Stimulated activated naive CD8-positive, alpha-beta T cell treated with anti-CD3 and anti-CD28 coated beads, Interleukin-15, Interleukin-2, amounts not matched to agents 100 ng/mL and 50 ng/mL, for 24 hours (primary cell): Measurements from ENCODE around the gene SLC44A5.
"Not testable (repeated sequence)": the region's sequence is repeated elsewhere in the genome, so short reads cannot be mapped to it uniquely, and the experiment has no call there.

ENCODE experiments used
- H3K27ac Mint-ChIP-seq: one replicate; pipeline ENCODE4 v1.8.0; 2021; ENCODE audit warnings: mild to moderate bottlenecking, mixed read lengths
- H3K27me3 Mint-ChIP-seq: one replicate; pipeline ENCODE4 v1.8.0; 2021; ENCODE audit warnings: mixed read lengths
- H3K36me3 Mint-ChIP-seq: one replicate; pipeline ENCODE4 v1.8.0; 2021; ENCODE audit warnings: low read depth, mixed read lengths
- H3K4me1 Mint-ChIP-seq: one replicate; pipeline ENCODE4 v1.8.0; 2021; ENCODE audit warnings: low read depth, mixed read lengths
- H3K4me3 Mint-ChIP-seq: one replicate; pipeline ENCODE4 v1.8.0; 2021; ENCODE audit warnings: mild to moderate bottlenecking, mixed read lengths
- H3K9me3 Mint-ChIP-seq: one replicate; pipeline ENCODE4 v1.8.0; 2021; ENCODE audit warnings: mixed read lengths

The SLC44A5 gene

DNA sequence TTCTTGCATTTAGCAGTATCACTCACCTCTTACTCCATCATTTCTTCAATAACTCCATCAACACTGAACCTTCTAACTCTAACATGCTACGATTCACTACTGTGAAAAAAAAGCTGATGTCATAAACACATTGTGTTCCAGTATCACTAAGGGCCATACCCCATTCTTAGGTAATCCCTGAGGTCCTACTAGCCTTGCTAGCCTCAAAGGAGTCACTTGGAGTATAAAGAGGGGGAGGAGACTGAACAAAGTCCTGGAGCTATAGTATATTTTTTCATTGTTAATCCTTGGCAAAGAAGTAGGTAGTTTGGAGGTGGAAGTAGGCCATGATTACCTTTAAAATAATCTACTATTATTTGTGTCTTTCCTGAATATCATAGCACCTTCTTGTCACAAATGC is at the start of gene SLC44A5:
SLC44A5 (minus strand) TSS at position 101 of the 400 bp plus-strand sequence. CDS start 69,667 bp downstream, outside the sequence.
- Mint-ChIP-seq H3K4me3 (no peak within 1 kb of the TSS), H3K27ac (no peak within 1 kb of the TSS), H3K9me3 (peaks cover 13% of the 10 kb centered on the region), H3K4me1 (peaks cover 12% of the 10 kb centered on the region), H3K36me3 (no peaks in the 10 kb centered on the region), H3K27me3 (peaks cover 73% of the 10 kb centered on the region)

DNA sequence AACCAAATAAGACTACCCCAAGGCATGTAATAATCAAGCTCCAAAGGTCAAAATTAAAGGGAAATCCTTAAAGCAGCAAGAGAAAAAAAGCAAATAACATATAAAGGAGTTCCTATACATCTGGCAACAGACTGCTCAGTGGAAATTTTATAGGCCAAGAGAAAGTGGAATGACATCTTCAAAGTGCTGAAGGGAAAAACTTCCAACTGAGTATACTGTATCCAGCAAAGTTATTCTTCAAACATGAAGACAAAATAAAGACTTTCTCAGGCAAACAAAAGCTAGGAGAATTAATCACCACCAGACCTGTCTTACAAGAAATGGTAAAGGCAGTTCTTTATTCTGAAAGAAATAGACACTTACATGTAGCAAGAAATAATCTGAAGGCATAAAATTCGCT is 45.0 kb upstream of the SLC44A5 start:
- Mint-ChIP-seq H3K27me3 (peaks cover 18% of the 10 kb centered on the region), H3K4me3 (no peak overlapping the region), H3K4me1 (no peaks in the 10 kb centered on the region), H3K27ac (no peak overlapping the region), H3K9me3 (peaks cover 7% of the 10 kb centered on the region), H3K36me3 (no peaks in the 10 kb centered on the region)

DNA sequence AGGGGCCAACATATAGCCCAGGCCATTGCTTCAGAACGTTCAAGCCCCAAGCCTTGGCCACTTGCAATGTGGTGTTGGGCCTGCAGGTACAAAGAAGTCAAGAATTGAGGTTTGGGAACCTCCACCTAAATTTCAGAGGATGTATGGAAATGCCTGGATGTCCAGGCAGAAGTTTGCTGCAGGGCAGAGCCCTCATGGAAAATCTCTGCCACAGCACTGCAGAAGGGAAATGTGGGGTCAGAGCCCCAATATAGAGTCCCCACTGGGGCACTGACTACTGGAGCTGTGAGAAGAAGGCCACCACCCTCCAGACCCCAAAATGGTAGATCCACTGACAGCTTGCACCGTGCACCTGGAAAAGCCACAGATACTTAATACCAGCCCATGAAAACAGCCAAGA is 36.3 kb upstream of the SLC44A5 start:
- H3K27ac Mint-ChIP-seq: not testable (repeated sequence)

DNA sequence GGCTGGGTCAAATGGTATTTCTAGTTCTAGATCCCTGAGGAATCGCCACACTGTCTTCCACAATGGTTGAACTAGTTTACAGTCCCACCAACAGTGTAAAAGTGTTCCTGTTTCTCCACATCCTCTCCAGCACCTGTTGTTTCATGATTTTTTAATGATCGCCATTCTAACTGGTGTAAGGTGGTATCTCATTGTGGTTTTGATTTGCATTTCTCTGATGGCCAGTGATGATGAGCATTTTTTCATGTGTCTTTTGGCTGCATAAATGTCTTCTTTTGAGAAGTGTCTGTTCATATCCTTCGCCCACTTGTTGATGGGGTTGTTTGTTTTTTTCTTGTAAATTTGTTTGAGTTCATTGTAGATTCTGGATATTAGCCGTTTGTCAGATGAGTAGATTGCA is 34.2 kb upstream of the SLC44A5 start:
- not testable (repeated sequence) for H3K9me3 Mint-ChIP-seq, H3K4me3 Mint-ChIP-seq, H3K27ac Mint-ChIP-seq, H3K27me3 Mint-ChIP-seq, H3K4me1 Mint-ChIP-seq, H3K36me3 Mint-ChIP-seq

More for the DNA sequence above, 36.3 kb upstream of the SLC44A5 start:
- not testable (repeated sequence) for H3K36me3 Mint-ChIP-seq, H3K4me3 Mint-ChIP-seq, H3K4me1 Mint-ChIP-seq, H3K9me3 Mint-ChIP-seq
- H3K27me3 Mint-ChIP-seq: peaks cover 10% of the 10 kb centered on the region

DNA sequence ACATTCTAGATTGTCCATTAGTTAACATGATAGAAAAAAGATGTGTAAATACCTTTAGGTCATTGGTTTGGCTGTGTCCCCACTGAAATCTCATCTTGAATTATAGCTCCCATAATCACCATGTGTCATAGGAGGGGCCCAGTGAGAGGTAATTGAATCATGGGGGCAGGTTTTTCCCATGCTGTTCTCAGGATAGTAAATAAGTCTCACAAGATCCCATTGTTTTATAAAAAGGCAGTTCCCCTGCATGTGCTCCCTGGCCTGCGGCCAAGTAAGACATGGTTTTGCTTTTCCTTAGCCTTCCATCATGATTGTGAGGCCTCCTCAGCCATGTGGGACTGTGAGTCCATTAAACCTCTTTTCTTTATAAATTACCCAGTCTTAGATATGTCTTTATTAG is 32.5 kb upstream of the SLC44A5 start:
- H3K27me3 Mint-ChIP-seq: peaks cover 9% of the 10 kb centered on the region
- H3K4me1 Mint-ChIP-seq: no peaks in the 10 kb centered on the region
- H3K9me3 Mint-ChIP-seq: no peaks in the 10 kb centered on the region
- no peak overlapping the region for H3K4me3 Mint-ChIP-seq
- no peaks in the 10 kb centered on the region for H3K36me3 Mint-ChIP-seq
- H3K27ac Mint-ChIP-seq: no peak overlapping the region

DNA sequence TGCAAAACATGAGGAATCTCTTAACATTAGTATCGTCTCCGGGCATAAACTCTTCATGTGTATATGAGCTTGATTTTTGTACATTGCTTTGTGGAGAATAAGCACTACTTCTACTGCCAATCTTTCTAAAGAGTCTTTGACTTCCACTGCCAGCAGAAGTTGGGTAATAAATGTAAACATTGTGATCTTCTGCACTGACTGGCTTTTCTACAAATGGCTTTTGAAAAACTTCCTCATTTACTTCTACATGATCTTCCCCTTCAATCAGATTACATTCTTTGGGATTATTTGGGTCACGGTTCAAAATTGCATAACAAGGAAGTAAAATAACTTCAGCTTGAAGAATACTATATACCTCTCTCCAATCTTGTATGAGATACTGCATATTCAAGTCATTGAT is 30.4 kb upstream of the SLC44A5 start:
- Mint-ChIP-seq H3K27ac (no peak overlapping the region), H3K9me3 (no peaks in the 10 kb centered on the region), H3K36me3 (no peaks in the 10 kb centered on the region), H3K27me3 (peaks cover 12% of the 10 kb centered on the region), H3K4me3 (no peak overlapping the region), H3K4me1 (no peaks in the 10 kb centered on the region)

DNA sequence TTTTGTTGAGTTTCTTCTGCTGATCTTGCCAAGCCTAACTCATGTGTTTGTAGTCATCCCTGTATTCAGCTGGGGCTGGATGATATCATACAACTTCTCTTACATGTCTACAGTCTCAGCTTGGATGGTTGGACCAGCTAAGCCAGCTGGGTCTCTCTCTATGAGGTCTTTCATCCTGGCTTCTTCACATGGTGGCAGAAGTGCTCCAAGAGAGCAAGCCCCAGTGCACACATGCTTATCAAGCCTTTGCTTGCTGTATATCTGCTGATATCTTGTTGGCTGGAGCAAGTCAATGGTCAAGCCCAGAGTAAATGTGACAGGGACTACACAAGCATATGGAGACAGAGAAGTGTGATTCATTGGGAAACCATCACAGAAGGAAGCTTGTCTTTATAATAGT is 29.2 kb upstream of the SLC44A5 start:
- Mint-ChIP-seq H3K9me3 (no peaks in the 10 kb centered on the region), H3K27me3 (peaks cover 12% of the 10 kb centered on the region), H3K36me3 (no peaks in the 10 kb centered on the region), H3K27ac (no peak overlapping the region), H3K4me3 (no peak overlapping the region), H3K4me1 (no peaks in the 10 kb centered on the region)

DNA sequence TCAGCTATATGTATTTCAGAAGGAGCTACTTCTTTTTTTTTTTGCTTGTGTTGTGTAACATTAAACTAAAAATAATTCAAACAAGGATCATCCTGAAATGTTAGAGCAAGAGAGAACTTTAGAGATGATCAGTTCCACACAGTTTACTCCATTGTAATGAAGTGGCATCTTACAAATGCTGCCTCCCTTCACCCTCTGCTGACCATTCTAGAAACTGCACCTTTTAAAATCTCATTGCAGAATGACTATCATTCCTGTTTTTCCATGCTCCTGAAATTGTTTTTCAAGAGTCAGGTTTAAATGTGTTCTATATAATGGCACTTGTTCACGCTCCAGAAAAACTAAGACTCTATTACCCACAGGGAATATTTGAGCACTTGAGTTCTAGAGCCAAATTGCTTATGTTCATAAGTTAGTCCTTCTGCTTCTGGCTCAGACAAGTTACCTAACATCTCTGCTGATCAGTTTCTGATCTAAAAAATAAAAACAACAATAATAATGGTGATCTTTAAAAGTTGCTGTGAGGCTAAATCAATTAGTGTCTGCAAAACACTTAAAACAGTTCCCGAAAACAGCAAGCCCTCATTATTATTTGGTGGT is 21.5 kb upstream of the SLC44A5 start:
- H3K4me3 Mint-ChIP-seq: no peak overlapping the region
- no peaks in the 10 kb centered on the region for H3K9me3 Mint-ChIP-seq
- no peaks in the 10 kb centered on the region for H3K36me3 Mint-ChIP-seq
- H3K27me3 Mint-ChIP-seq: peaks cover 18% of the 10 kb centered on the region
- no peaks in the 10 kb centered on the region for H3K4me1 Mint-ChIP-seq
- H3K27ac Mint-ChIP-seq: no peak overlapping the region

DNA sequence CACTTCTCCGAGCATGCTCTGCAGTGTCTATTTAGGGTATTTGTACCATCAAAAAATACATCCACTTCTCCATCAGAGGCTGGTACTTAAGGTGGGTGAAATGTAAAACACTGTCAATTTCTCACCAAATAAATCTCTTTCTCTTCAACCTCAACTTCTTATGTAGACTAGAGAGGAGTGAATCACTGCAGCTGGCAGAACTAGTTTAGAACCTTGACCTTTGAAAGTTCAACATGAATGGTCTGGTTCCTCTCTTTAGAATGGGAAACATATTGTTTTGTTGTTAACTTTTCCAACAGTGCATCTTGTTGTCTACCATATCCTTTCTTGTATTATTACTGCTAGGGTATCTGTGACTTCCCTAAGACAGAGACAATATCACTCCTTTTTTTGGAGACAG is 20.1 kb upstream of the SLC44A5 start:
- Mint-ChIP-seq H3K27ac (no peak overlapping the region), H3K9me3 (no peaks in the 10 kb centered on the region), H3K4me3 (no peak overlapping the region), H3K4me1 (no peaks in the 10 kb centered on the region), H3K36me3 (no peaks in the 10 kb centered on the region), H3K27me3 (peaks cover 19% of the 10 kb centered on the region)

DNA sequence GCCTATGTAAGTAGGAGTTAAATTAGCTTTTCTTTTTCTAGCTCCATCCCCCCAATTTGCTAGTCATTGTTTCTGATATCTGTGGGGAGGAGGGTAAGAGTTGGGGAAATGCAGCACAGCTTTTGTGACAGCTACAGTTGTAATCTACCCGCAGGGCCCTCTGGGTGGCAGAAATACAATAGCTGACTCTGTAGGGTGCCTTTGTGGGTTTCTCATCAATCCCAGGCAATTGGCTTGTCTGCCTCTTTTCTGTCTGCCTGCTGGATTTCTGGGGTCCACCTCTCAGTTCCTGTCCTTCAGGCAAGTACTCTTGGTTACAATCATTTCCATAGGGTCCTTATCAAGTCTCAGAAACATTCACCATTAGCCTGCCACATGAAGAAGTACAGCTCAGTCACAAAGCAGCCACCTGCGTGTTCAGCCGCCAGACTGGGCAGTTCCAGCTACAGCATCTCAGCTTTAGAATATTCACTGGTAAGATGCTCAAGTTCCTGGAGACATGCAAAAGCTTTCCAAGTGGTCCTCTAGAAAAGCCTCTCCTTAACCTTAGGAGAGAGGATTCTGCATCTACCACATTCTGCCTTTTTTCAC is 19.2 kb upstream of the SLC44A5 start:
- H3K27ac Mint-ChIP-seq: no peak overlapping the region
- H3K4me3 Mint-ChIP-seq: no peak overlapping the region
- no peaks in the 10 kb centered on the region for H3K4me1 Mint-ChIP-seq
- H3K27me3 Mint-ChIP-seq: peaks cover 20% of the 10 kb centered on the region
- H3K36me3 Mint-ChIP-seq: no peaks in the 10 kb centered on the region
- no peaks in the 10 kb centered on the region for H3K9me3 Mint-ChIP-seq

DNA sequence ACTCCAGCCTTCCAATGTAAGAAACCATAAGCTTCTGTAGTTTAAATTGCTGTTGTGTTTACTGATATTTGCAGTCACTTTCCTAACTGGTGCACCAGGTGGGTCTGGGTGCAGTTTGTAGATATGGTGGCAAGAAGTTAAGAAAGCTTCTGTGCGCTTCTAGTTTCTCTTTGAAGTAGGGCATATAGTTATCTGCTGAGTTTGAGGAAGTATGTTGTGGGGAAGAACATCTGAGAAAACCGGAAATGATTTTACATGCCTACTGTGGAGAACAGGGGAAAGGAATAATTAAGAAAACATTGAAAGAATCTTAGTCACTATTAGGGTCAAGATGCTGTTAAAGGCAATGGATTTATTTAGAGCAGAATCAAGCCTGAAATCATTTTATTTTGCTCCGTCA is 14.9 kb upstream of the SLC44A5 start:
- H3K27me3 Mint-ChIP-seq: peaks cover 43% of the 10 kb centered on the region
- no peaks in the 10 kb centered on the region for H3K9me3 Mint-ChIP-seq
- no peak overlapping the region for H3K4me3 Mint-ChIP-seq
- no peak overlapping the region for H3K27ac Mint-ChIP-seq
- H3K36me3 Mint-ChIP-seq: no peaks in the 10 kb centered on the region
- no peaks in the 10 kb centered on the region for H3K4me1 Mint-ChIP-seq

DNA sequence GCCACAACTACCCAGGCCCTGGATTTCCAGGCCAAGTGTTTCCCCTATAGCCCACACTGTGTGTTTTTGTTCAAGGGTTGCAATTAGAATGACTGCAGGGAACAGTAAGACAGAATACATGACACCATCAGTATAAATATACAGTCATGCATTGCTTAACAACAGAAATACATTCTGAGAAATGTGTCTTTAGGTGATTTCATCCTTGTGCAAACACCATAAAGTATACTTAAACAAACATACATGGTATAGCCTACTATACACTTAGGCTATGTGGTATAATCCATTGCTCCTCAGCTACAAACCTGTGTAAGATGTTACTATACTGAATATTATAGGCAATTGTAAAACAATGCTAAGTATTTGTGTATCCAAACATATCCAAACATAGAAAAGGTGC is 7.5 kb upstream of the SLC44A5 start:
- H3K4me1 Mint-ChIP-seq: peaks cover 19% of the 10 kb centered on the region
- peaks cover 79% of the 10 kb centered on the region for H3K27me3 Mint-ChIP-seq
- no peak overlapping the region for H3K4me3 Mint-ChIP-seq
- H3K36me3 Mint-ChIP-seq: no peaks in the 10 kb centered on the region
- no peak overlapping the region for H3K27ac Mint-ChIP-seq
- peaks cover 5% of the 10 kb centered on the region for H3K9me3 Mint-ChIP-seq

DNA sequence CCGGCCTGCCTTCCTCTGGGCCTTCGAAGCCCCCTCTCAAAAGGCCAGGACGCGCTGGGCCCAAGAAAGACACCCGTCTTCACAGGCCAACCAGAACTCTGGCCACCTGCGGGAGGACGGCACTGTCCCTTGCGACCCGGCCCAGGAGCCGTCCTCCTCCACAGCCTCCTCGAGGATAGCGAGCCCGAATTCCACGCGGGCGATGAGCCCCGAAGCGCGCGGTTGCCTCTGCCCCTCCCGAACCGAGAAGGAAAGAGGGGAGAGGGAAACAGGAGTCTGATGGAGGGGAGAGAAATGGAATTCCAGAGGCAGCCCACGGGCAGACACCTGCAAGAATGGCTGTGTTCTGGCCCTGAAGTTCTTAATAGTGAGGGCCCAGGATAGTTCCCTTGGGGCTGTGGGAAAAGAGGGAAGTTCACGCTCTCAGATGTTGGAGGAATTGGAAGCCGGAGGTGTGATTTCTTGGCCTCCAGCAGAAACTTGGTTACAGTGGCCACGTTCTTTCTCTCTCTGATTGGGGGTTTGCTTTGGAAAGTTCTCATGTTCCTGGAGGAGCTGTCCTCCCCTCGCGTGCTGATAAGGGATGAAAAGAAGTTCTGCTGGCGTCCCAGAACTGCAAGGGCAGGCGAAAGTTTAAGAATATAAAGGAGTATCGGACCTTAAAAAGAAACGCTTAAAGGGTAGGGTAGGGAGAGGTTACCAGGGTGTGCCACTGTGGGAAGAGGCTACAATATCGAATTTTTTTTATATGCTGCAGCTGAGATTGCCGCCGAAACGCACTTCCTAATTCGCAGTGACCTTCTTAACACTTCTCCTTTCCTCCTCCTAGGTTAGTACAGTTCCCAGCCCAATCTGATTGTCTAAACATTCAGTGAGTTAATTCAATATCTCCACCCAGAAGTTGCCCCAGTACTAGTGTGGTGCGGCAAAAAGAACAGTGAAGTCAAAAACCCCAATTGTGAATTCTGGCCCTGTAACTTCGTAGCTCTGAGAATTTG is 5.8 kb upstream of the SLC44A5 start:
- H3K27ac Mint-ChIP-seq: no peak overlapping the region
- H3K9me3 Mint-ChIP-seq: peaks cover 5% of the 10 kb centered on the region
- peaks cover 85% of the 10 kb centered on the region for H3K27me3 Mint-ChIP-seq
- no peaks in the 10 kb centered on the region for H3K36me3 Mint-ChIP-seq
- peak overlapping the region; percentile 46 for H3K4me3 Mint-ChIP-seq
- H3K4me1 Mint-ChIP-seq: peaks cover 19% of the 10 kb centered on the region

DNA sequence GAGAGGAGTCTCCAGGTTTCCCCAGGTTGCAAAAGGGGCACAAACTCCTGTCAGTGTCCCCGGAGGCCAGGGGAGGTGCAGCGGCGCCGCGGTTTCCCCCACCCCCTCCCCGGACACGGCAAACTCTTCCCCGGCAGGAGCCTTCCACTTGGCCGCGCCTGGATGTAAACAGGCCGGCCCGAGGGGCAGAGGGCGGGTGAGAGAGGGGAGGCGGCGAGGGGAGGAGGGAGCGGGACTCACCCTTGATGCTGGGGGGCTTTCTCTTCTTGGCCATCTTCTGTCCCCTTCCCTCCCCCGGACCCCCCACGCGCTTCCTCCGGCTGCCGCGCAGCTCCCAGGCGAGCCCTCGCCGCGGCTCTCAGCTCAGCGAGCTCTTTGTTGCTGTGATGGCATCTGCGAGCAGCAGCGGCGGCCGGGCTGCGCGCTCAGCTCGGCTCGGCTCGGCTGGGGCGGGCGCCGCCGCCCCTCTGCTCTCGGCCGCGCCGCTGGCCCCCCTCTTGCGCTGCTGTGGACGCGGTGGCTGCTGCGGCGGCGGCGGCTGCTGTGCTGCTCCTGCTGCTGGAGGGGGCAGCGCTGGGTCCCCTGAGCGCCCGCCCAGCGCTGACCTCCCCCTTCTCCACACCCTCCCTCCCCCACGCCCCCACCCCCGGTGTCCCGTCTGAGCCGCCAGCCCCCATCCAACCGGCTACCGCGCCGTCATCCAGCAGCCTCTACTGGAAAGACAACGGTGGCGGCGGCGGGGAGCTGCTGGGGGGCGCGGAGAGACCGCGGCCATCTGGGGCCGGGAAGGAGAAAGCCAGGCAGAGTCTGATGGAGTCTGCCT is 4.9 kb upstream of the SLC44A5 start:
- peaks cover 5% of the 10 kb centered on the region for H3K9me3 Mint-ChIP-seq
- H3K27me3 Mint-ChIP-seq: peaks cover 81% of the 10 kb centered on the region
- no peaks in the 10 kb centered on the region for H3K36me3 Mint-ChIP-seq
- H3K4me3 Mint-ChIP-seq: peak overlapping the region; percentile 53
- peaks cover 19% of the 10 kb centered on the region for H3K4me1 Mint-ChIP-seq
- H3K27ac Mint-ChIP-seq: no peak overlapping the region

DNA sequence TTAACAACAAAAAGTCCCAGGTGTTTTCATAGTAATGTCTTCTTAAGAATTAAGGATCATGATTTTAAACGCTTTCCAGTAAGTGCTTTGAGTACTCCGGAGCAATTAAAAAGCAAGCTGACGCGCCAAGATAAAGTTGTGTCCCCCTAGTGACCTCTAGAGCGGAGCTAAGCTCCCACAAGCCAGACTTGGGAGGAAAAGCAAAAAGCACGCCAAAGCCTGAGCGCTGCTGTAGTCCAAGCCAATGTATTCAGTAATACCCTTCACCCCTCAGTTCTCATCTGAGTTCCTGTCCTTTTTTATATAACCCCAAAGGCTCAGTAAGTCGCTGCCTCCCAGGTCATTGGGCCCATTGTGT is 3.5 kb upstream of the SLC44A5 start:
- H3K27ac Mint-ChIP-seq: no peak overlapping the region
- H3K9me3 Mint-ChIP-seq: no peaks in the 10 kb centered on the region
- peaks cover 78% of the 10 kb centered on the region for H3K27me3 Mint-ChIP-seq
- H3K36me3 Mint-ChIP-seq: no peaks in the 10 kb centered on the region
- H3K4me3 Mint-ChIP-seq: peak overlapping the region; percentile 53
- peaks cover 19% of the 10 kb centered on the region for H3K4me1 Mint-ChIP-seq
